Stimulated activated CD8-positive, alpha-beta memory T cell treated with anti-CD3 and anti-CD28 coated beads, Interleukin-2, amount 100 ng/mL, for 1 hour (primary cell): Measurements from ENCODE around the gene BUD31.
"Not testable (repeated sequence)": the region's sequence is repeated elsewhere in the genome, so short reads cannot be mapped to it uniquely, and the experiment has no call there.

Source experiments
- DNase-seq, 2 donors: peaks; one replicate each; pipeline ENCODE4 v3.0.0-alpha.2; 2020; ENCODE audit warnings: low read depth in 2 of 2

BUD31 gene

DNA sequence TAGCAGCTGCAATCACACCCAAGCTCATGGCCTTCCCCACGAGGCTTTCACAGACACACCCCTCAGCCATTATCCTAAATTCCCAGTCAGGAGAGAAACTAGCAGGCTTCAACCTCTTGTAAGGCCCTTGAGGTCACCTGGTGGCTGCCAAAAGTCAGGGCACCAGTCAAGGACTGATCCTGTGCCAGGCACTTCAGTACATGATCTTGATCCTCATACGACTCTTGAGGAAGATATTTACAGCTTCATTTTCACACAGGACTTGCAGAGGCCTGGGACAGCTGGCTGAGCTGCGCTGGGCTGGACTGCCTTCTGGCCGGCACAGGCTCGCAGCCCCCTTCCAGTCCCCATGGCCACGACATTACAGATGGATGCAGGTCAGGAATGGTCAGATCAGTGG is 9.2 kb upstream of the BUD31 start:
- no peak for DNase-seq

DNA sequence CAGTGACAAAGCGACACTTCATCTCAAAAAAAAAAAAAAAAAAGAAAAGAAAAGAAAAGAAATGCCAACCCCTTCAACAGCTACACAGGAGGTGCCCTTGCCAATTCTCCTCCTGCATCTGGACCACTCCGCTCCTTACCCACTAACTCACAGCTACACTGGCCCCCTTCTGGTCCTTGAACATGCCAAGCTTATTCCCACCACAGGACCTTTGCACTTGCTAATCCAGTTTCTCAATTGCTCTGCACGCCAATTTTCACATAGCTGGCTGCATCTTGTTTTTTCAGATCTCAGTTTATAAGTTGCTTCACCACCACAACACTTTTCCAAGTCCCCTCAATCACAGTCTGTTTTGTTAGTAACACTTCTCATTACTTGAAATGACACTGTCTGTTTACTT is 5.9 kb upstream of the BUD31 start:
- no peak for DNase-seq

DNA sequence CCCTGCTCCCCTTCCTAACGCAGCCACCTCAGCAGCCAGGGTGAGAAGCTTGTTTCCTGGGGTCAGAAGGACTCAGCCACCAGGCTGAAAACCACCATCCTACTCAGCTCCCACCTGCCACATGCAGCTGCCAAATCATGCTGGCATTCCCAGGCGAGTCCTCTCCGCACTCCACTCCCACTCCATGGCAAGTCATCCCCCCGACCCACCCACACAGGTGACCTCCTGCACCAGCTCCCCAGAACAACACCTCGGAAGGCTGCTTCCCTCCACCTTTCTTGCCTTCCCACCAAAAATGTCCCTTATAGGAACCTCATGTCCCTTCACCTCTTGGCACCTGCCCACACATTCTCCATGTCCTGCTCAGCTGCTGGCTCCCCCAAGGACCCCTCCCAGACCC is 5.0 kb upstream of the BUD31 start:
- no peak for DNase-seq

DNA sequence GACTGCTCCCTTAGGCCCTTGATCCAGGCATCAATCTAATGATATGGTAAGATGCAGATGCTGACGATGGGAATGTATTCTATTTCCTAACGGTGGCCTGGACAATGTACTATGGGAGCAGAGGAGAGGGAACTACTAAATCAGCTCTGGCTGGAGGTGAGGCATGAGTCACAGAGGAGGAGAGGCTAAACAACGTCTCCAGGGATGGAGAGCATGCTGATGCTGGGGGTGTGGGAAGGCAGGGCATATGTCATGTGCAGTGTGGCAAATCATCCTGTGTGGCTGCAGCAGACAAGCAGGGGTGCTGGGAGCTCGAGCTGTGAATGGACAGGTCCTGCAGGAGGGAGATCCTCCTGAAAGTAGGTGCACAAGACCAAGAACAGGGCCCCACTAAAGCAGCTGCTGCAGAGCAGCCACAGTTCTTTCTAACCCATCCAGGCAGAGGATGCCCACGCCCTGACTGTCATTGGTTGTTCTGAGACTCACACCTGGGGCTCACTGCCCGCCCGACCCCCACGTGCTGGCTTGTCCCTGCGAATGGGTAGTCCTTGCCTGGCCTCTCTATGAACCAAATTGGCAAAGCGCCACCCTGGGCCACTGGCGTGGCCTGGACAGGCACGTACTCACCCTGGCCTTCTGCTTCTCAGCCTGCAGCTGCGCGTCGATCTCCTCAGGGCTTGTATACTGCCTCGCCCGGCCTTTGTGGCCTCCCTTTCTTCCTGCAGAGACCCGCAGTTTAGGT is 4.4 kb upstream of the BUD31 start:
- no peak for DNase-seq

DNA sequence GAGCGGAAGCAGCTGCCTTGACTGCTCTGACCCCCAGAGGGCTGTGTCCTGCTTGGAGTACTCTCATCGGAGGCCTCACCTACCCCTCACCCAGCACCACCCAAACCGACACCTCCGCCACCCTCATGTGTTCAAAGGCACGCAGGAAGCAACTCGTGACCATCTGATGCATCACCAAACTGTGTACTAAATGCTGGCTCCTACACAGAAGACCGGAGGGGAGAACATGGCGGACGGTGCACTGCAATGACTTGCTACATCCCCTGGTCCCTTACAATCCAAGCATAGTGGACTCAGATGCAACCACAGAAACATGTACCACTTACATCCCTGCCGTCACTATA is 3.8 kb upstream of the BUD31 start:
- DNase-seq: no peak

DNA sequence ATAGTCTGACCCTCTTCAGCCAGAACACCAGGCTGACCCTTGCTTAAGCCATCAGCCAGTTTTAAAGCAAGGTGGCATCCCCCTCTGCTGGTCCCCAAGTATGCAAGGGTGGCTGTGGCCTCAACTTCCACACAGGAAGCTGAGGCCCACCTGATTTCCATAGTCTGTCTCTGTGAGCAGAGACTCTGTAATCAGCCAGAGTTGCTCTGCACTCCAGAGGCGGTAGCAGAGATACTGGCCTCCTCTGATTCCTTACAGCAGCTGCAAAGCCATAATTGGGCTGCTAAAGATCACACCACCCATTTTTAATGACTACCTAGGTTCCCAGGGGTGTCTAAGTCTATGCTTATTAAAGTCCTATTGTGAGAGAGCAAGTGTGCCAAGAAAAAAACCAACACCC is 2.2 kb upstream of the BUD31 start:
- no peak for DNase-seq

DNA sequence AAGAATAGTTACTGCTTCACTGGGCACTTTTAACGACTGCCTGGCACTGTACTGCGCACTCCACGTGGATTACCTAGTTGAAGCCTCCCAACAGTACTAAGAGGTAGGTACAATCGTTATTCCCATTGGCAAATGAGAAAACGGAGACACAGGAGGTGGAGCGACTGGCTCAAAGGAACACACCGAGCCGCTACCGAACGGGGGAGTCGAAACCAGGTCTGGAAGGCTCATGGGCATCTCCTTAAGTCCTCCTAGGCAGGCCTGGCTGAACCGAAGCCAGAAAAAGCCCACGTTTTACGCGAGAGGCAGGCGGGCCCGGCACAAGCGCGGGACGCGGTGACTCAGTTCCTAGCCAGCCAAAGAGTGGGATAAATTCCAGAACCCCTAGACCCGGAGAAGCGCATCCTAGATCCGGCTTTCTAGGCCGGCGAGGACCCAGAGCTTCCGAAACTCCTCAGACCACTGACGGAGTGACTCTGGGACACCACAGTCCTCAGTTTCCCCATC is 844 bp upstream of the BUD31 start:
- no peak for DNase-seq

DNA sequence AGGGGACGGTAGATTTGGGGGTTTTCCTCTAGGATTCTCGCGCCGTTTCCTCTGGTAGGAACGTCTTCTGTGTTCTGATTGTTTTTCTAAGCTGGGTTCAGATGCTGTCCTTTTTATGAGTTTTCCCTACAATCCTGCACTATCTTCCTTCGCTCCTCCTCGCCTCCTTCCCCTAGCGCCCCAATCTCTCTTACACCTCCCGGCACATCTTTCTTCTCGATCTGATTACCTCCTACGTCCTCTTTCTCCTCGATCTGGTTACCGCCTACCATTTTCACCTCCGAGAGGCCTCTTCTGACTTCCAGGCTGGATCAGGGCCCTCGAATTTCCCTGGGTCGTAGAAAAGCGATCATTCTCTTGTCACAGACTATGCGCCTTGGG is 413 bp downstream of the BUD31 start:
- no peak for DNase-seq

DNA sequence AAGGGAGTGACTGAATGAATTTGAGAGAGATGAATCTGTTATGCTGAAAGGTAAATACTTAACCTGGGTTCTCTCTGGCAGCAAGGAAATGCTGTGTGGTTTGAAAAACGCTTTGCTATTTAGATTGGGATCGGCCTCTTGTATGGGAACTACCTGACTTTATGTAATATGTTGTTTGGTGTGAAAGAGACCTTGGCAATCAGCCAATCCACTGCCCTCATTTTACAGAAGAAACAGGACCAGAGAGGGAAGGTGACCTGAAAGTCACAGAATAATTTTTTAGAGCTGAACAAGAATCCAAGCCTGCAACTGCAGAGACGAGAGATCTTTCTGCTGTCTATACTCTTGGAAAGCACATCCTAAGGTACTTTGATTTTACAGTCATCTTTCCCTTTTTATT is 1.0 kb downstream of the BUD31 start:
- no peak for DNase-seq

DNA sequence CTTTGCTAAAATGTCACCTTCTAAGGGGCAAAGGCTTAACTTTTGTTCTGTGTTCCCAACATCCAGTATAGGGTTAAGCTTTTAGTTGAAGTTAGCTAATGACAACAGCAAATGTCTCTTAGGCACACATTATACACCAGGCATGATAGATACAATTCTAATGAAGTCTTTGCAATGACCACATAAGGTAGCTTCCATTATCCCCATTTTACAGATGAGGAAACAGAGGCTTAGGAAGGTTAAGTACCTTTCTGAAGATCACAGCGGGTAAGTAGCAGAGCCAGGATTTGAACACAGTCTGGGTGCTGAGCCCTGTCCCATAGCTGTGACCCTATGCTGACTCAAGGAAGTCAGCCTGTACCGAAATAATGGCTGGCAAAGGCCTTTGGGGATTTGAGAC is 1.9 kb downstream of the BUD31 start:
- DNase-seq: no peak

DNA sequence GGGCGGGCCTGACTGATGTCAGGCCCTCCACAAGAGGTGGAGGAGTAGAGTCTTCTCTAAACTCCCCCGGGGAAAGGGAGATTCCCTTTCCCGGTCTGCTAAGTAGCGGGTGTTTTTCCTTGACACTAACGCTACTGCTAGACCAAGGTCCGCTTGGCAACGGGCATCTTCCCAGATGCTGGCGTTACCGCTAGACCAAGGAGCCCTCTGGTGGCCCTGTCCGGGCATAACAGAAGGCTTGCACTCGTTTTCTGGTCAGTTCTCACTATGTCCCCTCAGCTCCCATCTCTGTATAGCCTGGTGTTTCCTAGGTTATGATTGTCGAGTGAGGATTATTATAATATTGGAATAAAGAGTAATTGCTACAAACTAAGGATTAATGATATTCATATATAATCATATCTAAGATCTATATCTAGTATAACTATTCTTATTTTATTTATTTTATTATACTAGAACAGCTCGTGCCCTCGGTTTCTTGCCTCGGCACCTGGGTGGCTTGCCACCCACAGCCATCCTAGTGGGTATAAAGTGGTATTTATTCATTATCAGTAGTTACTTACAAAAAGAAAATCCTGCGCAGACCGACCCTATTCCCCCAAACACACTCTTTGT is 6.9 kb downstream of the BUD31 start:
- not testable (repeated sequence) for DNase-seq

DNA sequence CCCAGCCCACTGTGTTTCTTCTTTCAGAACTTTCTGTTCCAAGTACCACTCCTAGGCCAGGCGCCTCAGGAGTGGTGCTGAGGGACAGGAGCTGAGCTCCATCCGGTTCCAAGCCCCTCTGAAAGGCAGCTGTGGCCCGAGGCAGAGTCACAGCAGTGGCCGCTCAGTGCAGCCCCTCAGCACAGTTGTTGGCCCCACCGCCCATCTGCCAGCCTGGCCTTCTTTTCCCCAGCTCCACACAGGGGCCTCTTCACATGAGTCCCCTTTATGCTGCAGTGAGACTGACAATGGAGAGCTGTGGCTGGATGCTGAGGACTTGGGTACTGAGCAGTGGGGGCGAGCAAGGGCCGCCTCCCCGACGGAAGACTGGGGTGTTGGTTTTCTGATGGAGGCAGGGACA is 9.5 kb downstream of the BUD31 start:
- no peak for DNase-seq

DNA sequence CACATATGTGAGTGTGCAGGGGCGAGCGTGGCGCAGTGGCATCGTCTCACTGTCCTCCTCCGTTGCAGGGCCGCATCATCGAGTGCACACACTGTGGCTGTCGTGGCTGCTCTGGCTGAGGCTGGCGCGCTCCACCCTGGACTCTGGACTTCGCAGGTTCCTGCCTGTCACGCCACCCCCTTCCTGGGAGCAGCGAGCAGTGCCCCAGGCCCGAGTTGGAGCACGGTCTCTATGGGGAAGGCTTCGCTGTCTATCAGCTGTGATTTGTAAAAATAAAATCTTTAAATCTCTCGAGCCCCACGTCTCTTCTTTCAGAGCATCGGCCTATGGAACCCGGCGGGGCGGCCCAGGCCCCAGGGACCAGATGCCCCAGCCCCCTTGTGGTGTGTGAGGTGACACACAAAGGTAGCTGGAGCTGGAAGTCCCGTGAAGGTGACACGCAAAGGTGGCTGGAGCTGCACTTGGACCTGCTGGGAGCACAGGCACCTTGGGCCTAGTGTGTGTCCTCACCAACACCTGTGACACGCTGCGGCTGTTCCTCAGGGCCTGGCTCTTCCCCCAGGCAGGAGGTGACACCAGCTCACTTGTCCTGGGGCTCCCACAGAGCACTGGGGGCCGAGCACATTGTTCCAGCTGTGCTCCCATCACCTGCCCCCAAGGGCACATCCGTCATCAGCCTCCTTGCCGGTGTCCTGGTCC is 10.7 kb downstream of the BUD31 start:
- no peak for DNase-seq

DNA sequence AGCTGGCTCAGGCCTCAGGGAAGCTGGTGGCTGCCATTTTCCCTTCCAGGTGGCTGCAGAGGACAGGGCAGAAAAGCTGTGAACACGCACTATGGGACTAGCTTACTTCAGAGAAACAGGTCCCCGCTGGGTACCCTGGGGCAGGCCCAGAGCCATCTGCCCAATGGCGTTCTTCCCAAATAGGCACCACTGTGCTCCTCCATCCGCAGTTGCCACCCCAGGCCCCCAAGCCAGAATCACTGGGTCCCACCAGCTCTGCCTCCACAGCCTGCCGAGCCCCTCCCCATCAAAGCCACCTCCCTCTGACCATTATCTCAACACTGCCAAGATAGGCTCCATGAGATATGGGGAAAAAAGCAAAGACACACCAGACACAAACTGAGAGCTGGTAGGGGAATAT is 11.4 kb downstream of the BUD31 start:
- no peak for DNase-seq

DNA sequence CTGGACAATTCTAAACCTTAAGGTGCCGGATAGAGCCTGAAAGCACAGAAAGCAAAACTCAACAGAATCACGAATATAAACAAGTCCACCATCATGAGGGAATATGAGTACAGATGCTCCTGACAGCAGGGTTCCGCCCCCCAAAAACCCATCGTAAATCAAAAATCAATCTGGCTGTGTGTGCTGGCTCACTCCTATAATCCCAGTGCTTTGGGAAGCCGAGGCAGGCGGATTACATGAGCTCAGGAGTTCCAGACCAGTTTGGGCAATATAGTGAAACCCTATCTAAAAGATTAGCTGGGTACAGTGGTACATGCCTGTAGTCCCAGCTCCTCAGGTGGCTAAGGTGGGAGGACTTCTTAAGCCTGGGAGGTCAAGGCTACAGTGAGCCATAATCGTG is 12.2 kb downstream of the BUD31 start:
- DNase-seq: no peak

DNA sequence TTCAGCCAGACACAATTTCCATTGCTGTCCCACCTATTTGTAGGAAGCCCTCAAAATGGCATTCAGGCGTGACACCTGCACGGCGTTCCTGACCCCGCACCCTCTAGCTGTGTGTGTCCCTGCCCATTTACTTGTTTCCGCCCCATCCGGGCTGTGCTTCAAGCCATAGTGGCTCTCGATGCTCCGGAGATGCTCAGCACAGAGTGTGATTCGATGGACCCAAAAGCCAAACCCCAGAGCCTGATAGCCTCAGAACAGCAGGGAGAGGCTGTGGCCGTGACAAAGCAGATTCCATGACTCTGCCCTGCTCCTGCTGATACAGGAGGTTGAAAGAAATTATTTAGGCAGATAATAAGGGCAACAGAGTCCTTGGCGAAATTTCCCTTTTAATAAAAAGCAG is 13.4 kb downstream of the BUD31 start:
- no peak for DNase-seq

DNA sequence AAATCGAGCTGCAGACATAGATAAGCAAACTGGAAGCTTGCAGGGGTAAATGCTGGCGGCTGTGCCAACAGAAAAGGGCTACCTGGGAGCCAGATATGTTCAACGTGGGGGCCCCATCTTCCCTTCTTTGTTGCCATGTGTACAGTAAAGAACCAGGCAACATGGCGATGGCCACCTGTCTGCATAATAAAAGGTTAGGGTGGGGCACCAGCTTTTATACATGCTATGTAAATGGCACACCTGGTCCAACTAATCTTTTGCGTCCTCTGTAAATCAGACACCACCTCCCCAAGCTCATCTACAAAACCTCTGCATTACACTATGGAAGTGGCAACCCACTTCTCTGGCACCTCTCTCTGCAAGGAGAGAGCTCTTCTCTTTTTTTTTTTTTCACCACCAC is 13.9 kb downstream of the BUD31 start:
- no peak for DNase-seq

DNA sequence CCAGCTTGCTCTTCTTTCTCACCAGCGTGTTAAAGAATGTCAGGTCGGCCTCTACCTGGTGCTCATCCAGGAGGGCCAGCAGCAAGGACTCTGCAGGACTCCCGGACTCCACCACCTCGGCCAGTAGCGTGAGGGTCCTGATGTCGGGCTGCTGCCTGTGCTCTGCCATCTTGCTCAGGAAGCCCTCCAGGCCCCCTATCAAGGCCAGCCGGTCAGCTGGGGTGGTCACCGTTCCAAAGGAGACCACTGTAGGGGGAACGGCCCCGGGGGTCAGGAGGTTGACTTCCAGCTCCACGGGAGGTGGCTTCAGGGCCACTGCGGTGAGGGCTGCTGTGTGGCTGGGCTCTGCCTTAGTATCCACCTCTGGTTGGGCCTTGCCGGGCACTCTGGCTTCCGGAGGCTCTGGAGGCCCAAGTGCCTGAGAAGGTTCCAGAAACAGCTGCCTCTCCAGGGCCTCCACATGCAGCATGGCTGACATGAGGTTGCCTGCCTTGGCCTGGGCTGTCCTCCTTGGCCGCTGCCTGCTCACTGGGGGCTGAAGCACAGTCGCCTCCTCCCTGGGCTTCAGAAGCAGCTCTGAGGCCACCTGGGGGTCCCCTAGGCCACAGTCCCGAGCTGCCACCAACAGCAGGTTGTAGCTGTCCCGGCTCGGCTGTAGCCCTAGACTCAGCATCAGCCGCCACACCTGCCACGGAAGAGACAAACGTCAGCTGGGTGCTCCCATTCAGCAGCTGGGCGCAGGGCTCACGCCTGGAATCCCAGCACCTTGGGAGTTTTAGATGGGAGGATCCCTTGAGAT is 16.4 kb downstream of the BUD31 start:
- no peak for DNase-seq

DNA sequence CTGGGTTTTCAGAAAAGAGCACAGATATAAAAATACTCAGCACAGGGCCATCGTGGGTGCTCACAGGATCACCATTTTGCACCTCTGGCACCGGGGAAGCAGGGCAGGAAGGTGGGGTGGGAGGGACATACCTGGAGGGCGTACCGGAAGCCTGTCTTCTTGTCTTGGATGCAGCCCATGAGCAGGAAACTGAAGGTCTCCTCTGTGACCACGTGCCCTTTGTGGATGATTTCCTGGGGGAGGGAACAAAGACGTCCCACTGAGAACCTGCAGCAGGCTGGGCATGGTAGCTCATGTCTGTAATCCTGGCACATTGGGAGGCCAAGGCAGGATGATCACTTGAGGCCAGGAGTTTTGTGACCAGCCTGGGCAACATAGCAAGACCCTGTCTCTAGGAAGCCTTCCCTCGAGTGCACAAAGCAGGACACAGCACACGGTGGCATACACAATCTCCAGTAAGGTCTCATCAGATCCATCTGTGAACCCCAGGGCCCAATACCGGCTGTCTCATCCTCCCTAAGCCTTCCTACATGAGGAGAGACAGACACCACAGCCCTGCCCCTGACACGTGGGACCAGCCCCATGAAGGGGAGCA is 20.3 kb downstream of the BUD31 start:
- DNase-seq: no peak

DNA sequence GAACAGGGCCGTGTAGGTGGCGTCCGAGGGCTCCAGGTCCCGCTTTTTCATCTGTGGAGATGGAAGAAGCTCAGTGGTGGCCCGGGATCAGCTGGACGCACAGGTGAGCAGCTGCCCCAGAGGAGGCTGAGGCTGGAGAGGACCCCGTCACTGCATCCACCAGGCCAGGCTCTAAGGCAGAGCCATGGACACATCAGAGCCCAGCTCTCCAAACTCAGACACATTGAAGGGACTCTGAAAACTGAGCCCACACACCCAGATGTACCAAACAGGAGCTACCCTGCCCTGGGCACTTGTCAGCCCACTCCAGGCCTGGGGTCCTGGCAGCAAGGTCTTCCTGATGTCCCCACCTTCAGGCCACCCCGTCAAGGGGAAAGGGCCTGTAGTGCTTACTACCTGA is 21.0 kb downstream of the BUD31 start:
- DNase-seq: no peak

DNA sequence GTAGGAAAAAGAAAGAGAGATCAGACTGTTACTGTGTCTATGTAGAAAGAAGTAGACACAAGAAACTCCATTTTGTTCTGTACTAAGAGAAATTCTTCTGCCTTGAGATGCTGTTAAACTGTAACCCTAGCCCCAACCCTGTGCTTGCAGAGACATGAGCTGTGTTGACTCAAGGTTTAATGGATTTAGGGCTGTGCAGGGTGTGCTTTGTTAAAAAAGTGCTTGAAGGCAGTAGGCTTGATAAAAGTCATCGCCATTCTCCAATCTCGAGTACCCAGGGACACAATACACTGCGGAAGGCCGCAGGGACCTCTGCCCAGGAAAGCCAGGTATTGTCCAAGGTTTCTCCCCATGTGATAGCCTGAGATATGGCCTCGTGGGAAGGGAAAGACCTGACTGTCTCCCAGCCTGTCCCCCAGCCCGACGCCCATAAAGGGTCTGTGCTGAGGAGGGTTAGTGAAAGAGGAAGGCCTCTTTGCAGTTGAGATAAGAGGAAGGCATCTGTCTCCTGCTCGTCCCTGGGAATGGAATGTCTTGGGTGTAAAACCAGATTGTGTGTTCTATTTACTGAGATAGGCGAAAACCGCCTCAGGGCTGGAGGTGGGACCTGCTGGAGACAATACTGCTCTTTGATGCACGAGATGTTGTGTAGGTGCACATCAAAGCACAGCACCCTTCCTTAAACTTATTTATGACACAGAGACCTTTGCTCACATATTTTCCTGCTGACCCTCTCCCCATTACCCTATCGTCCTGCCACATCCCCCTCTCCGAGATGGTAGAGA is 23.2 kb downstream of the BUD31 start:
- DNase-seq: not testable (repeated sequence)
